ENCODE measurements around the gene USP11.

GRCh38 chrX:47233333-47234113, 714 bp downstream of the USP11 start:
- TF ChIP-seq, protein P1, sequence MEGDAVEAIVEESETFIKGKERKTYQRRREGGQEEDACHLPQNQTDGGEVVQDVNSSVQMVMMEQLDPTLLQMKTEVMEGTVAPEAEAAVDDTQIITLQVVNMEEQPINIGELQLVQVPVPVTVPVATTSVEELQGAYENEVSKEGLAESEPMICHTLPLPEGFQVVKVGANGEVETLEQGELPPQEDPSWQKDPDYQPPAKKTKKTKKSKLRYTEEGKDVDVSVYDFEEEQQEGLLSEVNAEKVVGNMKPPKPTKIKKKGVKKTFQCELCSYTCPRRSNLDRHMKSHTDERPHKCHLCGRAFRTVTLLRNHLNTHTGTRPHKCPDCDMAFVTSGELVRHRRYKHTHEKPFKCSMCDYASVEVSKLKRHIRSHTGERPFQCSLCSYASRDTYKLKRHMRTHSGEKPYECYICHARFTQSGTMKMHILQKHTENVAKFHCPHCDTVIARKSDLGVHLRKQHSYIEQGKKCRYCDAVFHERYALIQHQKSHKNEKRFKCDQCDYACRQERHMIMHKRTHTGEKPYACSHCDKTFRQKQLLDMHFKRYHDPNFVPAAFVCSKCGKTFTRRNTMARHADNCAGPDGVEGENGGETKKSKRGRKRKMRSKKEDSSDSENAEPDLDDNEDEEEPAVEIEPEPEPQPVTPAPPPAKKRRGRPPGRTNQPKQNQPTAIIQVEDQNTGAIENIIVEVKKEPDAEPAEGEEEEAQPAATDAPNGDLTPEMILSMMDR (IDR thresholded peaks at IDR 0.05): no peak
- TF ChIP-seq EZH2 (IDR thresholded peaks at IDR 0.05; ENCODE audit: borderline replicate concordance, insufficient read depth, low read depth, low read length, poor library complexity, severe bottlenecking): no peak

Data from B cell (primary cell).